ENCODE data around the gene TM2D1.

The TM2D1 gene

DNA sequence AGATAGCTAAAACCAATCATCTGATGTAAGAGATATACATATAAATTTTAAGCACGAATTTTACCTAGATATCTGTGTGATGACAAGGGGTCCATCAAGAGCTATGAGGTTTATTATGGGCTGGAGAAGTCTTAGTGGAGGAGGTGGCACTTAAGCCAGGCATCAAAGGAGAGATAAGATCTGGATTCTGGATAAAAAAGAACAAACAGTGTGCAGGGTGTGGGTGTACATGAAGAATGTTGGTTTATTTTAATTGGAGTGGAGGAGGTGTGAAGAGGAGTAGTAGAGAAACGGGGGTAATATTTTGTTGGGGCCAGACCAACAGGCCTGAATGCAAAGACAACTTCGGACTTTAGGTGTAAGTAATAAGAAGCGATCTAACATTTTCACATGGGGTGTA is 80.6 kb downstream of the TM2D1 start:
- DNase-seq (ENCODE audit: low read depth), result no peak

DNA sequence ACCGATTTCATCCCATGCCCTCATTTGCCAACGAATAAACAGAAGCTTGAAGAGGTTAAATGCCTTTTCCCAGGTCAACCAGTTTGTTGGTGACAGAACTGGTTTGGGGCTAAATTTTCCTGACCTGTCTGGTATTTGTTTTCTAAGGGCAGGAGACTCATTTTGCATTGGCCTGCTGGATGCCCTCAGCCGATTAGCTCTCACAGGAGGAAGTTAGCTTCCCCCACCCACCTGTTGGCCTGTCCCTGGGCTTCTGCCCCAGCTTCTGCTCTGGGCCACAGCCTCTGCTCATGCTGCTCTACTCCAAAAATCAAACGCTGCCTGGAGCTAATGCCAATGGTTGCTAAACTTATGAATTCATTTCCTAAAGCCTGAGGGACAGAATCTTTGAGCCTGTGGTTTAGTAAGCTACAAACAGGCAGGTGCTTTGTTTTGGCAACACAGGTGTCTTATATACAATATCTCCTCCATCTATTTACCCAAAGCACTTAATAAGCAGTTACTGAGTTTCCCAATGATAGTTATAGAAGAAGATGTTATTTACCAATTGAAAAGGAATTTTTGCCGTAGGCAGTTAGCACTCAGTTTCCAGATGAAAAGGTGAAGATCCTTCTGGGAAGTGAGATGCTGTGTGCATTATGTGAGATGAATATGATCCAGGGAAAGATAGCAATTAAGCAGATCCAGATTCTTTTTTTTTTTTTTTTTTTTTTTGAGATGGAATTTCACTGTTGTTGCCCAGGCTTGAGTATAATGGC is 82.3 kb downstream of the TM2D1 start:
- DNase-seq (ENCODE audit: low read depth), result no peak

DNA sequence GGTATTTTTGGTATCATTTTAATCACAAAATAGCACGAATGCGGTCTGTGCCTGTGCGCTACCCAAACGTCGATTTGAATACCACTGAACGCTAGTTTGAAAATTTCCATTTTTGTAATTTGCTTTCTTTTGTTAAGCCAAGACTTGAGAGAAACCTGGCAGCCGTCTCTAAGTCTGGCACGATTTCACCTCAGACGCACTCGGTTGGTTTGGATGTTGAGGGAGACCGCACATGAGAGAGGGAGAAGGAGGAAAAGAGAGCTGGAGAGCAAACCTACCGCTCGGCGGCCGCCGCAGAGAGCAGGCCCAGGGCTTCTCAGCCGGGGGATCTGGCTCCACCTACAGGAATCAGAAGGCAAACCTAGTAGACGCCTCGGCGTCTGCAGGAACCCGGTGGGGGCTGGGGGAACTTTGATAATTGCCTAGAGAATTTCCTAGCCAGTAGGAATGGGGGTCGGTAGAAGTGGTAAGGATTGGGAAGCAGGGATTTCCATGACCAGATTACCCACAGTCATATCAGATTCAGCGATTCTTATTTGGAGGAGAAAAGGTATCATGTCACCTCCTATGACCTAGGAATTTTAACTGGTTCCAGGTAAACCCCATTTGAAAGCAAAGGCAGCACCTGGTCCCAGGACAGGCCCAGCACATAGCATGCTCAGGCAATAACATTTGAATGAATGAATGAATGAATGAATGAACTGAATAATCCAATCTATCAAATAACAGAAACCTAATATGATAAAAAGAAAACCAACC is 83.2 kb downstream of the TM2D1 start:
- DNase-seq (ENCODE audit: low read depth), result peak; percentile 31

DNA sequence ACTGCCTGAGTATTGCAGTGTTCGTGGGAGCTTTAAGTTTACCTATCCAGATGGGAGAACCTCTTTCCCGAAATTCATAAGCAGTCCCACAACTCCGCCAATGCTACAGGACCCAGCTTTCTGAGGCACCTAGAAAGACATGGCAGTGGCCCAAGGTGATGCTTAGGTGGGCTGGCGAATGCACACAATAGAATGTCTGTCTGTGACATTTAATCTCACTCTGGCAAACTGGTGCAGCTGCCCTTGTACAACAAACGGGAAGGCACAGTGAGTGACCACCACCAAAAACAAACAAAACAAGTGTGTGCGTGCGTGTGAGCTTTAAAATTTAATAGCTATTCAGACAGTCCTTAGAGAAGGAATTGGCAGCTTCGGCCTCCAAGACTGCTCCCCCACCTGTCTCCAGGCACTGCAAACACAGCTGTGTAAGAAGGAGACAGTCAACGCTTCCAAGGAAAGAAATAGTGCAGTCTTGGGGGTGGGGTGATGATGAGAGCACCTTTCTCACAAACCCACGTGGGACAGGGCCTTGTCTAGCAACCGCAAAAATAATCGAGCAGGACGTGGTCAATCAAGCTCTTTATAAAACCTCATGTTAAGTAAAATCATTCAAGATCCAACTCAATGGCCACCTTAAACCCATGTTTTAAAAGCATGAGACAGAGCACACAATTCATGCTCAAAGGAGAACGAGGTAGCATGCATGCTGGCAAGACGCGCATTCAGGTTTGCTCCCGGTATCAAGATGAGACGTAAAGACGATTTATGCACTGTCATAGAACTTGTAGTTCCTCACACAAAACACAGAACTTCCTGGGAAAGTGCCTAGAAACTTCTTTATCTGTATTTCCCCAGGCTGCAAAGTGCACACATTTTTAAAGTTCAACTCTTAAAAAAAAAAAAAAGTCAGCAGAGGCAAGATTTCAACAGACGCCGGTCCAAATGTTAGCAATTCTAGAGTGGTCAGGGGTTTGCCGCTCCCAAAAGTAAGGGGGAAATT is 84.1 kb downstream of the TM2D1 start:
- DNase-seq (ENCODE audit: low read depth), result no peak

DNA sequence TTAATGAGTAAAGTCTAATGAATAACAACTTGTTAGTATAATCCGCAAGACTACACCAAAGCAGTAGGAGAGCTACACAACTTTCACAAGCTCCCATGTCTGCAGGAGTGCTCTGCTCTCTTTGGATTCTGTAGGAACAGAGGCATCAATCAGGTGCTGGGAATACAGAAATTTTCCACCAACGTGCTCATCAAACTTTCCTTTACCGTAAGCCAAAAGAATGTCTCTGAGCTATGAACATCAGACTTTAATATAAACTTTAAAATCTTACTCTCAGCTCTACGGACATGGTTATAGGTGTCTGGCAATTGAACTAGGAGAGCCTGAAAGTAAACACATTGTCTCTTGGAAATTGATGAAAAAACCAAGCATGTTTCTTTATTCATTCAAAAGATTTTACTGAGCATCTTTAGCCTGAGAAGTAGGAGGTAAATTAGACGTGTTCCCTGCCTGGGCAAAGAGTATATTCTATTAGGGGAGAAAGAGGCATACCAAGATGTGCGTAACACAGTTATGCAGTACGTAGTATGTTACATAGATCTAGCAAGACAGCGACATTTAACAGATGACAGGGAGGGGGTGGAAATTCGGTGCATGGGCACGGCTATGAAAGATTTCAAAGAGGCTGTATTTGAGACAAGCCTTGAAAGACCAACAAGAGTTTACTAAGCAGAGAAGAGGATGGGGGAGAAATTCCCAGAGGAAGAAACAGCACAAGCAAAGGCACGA is 85.2 kb downstream of the TM2D1 start:
- no peak for DNase-seq (ENCODE audit: low read depth)

DNA sequence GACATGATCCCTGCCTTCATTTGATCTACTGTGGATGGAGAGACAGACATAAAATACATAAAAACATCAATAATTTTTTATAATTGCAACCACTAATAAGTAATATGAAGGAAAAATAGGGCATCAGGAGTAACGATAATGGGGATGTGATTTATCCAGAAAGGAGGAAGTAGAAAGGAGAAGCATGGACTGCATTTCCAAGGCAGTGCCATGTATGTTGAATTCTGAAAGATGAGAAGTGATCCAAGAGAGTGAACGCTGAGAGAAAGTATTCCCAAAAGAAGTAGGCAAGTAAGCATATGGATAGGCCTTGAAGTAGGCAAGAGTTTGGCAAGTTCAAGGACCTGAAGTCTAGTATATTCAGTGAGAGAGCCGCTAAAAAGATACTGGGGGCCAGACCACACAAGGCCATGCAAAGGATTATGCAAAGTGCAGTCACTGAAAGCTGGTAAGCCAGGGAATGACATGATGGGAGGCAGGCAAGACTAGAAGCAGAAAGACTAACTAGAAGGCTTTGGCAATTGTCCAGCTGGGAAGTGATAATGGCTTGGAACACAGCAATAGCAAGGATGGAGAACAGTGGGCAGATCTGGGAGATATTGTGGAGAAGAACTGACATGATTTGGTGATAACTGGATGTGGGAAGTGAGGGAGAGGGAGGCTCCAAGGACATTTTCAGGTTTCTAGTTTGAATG is 85.9 kb downstream of the TM2D1 start:
- DNase-seq (ENCODE audit: low read depth), result peak; percentile 9

DNA sequence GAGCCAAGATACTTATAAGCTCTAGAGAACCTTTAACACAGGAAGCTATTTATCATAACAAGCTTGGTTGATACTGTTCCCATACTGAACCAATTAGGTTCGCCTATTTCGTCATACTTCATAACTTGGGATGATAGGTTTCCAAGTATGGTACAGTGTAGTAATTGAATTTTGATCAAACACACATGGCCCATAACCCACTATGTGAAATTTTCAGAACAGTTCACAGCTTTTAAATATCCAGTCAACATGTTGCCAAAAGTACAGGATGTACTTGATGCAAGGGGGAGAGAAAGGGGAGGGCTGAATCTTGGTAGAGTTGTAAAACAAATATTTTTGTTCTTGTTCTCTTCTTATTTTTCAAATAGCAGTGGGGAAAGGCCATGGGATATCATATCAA is 86.6 kb downstream of the TM2D1 start:
- peak; percentile 43 for DNase-seq (ENCODE audit: low read depth)

DNA sequence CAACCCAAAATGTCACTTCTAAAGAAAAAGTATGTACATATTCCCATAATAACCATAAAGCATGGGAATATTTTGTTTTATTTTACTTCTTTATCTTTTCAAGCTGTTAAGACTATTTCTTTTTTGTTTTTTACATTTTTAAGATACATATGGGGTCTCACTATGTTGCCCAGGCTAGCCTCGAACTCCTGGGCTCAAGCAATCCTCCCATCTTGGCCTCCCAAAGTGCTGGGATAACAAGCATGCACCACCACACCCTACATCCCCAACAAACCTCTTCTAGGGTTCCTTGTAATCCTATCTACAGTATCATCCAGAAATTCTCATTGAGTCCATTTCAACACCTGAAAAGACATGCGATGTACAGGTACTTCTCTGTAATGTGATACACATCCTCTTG is 87.5 kb downstream of the TM2D1 start:
- no peak for DNase-seq (ENCODE audit: low read depth)

DNA sequence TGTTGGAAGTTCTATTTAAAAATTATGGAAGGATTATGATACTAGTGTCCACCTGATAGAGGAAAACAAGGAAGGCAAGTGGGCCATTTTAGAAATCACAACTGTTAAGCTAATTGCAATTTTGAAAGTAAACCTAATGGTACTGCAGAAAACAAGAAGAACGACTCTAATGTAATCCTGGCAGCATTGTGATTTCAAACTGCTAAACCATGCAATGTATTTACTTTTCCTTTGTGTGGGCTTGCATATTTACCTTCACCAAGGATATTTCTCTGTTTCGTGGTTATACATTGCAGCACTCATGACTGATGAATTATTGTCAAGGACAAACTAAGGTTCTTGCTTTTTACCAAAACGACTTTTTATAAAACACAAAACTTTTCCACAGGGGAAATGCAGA is 88.1 kb downstream of the TM2D1 start:
- DNase-seq (ENCODE audit: low read depth), result no peak

DNA sequence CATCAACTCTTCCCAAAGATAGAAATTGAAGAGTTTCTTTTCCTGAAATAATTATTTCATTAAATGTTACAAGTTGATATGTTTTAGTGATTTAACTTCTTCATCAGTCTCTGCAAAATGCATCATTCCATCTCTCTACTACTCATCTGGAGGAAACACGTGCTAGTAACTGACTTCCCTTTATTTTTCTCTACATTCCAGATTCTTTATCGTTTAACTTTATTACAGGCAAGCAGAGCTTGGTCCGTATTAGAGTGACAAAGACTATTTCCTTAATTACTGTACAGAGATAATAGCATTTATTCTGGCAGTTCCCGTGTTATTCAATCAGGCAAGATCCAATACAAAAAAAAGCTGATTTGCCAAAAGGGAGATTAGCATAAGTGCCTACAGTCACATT is 88.6 kb downstream of the TM2D1 start:
- no peak for DNase-seq (ENCODE audit: low read depth)

DNA sequence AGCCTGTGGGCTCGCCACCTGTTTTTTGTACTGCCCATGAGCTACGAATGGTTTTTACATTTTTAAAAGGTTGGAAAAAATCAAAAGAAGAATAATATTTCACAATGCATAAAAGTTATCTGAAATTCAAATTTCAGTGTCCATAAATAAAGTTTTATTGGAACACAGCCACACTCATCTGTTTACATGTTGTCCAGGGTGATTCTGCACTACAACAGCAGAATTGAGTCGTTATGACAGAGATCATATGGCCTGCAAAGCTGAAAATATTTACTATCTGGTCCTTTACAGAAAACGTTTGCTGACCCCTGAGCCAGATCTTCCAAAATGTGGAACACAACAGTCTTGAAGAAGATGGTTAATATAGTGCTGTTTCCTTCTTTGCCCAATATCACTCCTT is 89.4 kb downstream of the TM2D1 start:
- no peak for DNase-seq (ENCODE audit: low read depth)

DNA sequence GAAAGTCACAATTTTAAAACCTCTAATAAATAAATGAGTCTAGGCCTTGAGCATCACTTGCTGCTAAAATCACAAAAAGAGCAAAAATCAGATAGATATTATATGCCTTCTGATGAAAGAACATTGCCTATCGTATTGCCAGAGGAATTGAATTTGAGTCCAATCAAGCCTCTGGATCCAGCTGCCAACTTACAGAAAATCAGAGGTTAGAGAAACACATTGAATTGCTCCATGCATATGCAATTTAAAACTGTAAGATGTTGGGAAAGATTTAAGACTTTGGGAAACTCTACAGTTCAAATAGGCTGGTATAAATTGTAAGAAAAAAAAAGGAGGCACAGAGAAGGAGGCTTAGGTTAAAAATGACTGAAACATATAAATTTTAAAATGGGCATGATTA is 93.5 kb downstream of the TM2D1 start:
- no peak for DNase-seq (ENCODE audit: low read depth)
